SK-N-SH (cell line): ENCODE data around the gene ARMH4.

Experiments used
- CTCF ChIP-seq: fragments of 200-600 bp; sonication (generic); IDR thresholded peaks from 2 replicates; pipeline ENCODE4 v1.6.1; 2017; ENCODE audit warnings: antibody characterized with exemption, mild to moderate bottlenecking, moderate library complexity
- EP300 ChIP-seq, 2 experiments: IDR thresholded peaks; 2 replicates each; pipeline versions ENCODE4 v1.4.0 to v1.6.1; 2012; ENCODE audit warnings: borderline replicate concordance in 1 of 2, low read depth in 1 of 2, low read length in 1 of 2
- JUND ChIP-seq: IDR thresholded peaks from 2 replicates; pipeline ENCODE4 v1.4.0; 2012
- RAD21 ChIP-seq: IDR thresholded peaks from 2 replicates; pipeline ENCODE4 v1.6.1; 2012; ENCODE audit warnings: mild to moderate bottlenecking, low read length
- RFX5 ChIP-seq: IDR thresholded peaks from 2 replicates; pipeline ENCODE4 v1.6.1; 2012; ENCODE audit warnings: mild to moderate bottlenecking, improper control_type of control experiment, low read length
- SMC3 ChIP-seq: IDR thresholded peaks from 2 replicates; pipeline ENCODE4 v1.6.1; 2012; ENCODE audit warnings: low read depth, low read length, improper control_type of control experiment
- TF ChIP-seq, protein P1 (sequence below): IDR thresholded peaks from 2 replicates; pipeline ENCODE4 v1.6.1; 2012; ENCODE audit warnings: mild to moderate bottlenecking, low read depth, low read length, moderate library complexity

DNA sequence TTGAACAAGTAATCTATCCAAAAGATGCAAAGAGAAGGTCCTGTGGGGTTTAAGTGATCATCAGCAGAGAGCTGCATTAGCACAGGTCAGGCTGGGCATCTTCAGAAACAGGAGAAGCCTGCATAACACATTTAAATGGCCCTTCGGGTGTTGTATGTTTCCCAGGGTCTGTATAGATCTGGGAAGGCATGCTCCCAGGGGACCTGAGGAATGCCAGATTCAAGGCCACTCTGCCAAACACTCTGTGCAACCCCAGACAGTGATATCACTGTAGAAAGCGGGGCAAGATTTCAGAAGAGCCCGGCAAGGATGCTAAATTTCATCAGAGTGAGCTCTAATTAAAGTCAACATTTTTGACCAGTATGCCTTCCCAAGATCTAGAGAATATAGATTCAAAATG, 92.9 kb downstream of the ARMH4 start:
- TF ChIP-seq EP300 (IDR thresholded peaks at IDR 0.05; ENCODE audit: borderline replicate concordance in 1 of 2, low read depth in 1 of 2, low read length in 1 of 2) (no peak), SMC3 (no peak), CTCF (no peak), RAD21 (no peak), JUND (no peak), RFX5 (no peak)
- TF ChIP-seq, protein P1, sequence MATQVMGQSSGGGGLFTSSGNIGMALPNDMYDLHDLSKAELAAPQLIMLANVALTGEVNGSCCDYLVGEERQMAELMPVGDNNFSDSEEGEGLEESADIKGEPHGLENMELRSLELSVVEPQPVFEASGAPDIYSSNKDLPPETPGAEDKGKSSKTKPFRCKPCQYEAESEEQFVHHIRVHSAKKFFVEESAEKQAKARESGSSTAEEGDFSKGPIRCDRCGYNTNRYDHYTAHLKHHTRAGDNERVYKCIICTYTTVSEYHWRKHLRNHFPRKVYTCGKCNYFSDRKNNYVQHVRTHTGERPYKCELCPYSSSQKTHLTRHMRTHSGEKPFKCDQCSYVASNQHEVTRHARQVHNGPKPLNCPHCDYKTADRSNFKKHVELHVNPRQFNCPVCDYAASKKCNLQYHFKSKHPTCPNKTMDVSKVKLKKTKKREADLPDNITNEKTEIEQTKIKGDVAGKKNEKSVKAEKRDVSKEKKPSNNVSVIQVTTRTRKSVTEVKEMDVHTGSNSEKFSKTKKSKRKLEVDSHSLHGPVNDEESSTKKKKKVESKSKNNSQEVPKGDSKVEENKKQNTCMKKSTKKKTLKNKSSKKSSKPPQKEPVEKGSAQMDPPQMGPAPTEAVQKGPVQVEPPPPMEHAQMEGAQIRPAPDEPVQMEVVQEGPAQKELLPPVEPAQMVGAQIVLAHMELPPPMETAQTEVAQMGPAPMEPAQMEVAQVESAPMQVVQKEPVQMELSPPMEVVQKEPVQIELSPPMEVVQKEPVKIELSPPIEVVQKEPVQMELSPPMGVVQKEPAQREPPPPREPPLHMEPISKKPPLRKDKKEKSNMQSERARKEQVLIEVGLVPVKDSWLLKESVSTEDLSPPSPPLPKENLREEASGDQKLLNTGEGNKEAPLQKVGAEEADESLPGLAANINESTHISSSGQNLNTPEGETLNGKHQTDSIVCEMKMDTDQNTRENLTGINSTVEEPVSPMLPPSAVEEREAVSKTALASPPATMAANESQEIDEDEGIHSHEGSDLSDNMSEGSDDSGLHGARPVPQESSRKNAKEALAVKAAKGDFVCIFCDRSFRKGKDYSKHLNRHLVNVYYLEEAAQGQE = no peak
